DOHH2 (cell line): ENCODE results near the gene SLC9A1.

Source experiments
- H3F3A ChIP-seq: fragments of 200-600 bp; sonication (generic), shearing (Covaris generic); 2 replicates; pipeline ENCODE4 v1.6.0; 2016; ENCODE audit warnings: antibody characterized with exemption, mild to moderate bottlenecking; ENCODE audit not compliant: control insufficient read depth, insufficient read depth
- H3K27ac ChIP-seq: fragments of 200-600 bp; sonication (generic); 2 replicates; pipeline ENCODE4 v1.5.1; 2014; ENCODE audit warnings: low read depth, mild to moderate bottlenecking, low read length, moderate library complexity
- H3K27me3 ChIP-seq: fragments of 200-600 bp; sonication (generic); 2 replicates; pipeline ENCODE4 v1.6.1; 2014; ENCODE audit warnings: mild to moderate bottlenecking, low read length, mixed read lengths; ENCODE audit not compliant: control insufficient read depth
- H3K36me3 ChIP-seq: fragments of 200-600 bp; sonication (generic); 2 replicates; pipeline ENCODE4 v1.6.1; 2014; ENCODE audit warnings: mild to moderate bottlenecking, low read length, moderate library complexity, mixed read lengths; ENCODE audit not compliant: control insufficient read depth
- H3K4me1 ChIP-seq: fragments of 200-600 bp; sonication (generic); 2 replicates; pipeline ENCODE4 v1.6.1; 2014; ENCODE audit warnings: mild to moderate bottlenecking, low read length, mixed read lengths; ENCODE audit not compliant: control insufficient read depth
- H3K4me2 ChIP-seq: fragments of 200-600 bp; sonication (generic); 2 replicates; pipeline ENCODE4 v1.6.0; 2014; ENCODE audit warnings: mild to moderate bottlenecking, low read length, moderate library complexity
- H3K4me3 ChIP-seq: fragments of 200-600 bp; sonication (generic); 2 replicates; pipeline ENCODE4 v1.5.1; 2014; ENCODE audit warnings: mild to moderate bottlenecking, low read length, mixed read lengths
- H3K79me2 ChIP-seq: fragments of 200-600 bp; sonication (generic); 2 replicates; pipeline ENCODE4 v1.6.1; 2014; ENCODE audit warnings: mild to moderate bottlenecking, low read length, mixed read lengths; ENCODE audit not compliant: control insufficient read depth
- H3K9me2 ChIP-seq: fragments of 200-600 bp; sonication (generic); replicated peaks from 2 replicates; pipeline ENCODE4 v1.6.1; 2014; ENCODE audit warnings: mild to moderate bottlenecking, low read length, mixed read lengths; ENCODE audit not compliant: control insufficient read depth
- H3K9me3 ChIP-seq: fragments of 200-600 bp; sonication (generic); 2 replicates; pipeline ENCODE4 v1.6.1; 2014; ENCODE audit warnings: antibody characterized with exemption, low read length, mixed read lengths; ENCODE audit not compliant: control insufficient read depth, insufficient read depth
- H4K20me1 ChIP-seq: fragments of 200-600 bp; sonication (generic); 2 replicates; pipeline ENCODE4 v1.6.0; 2014; ENCODE audit warnings: low read depth, mild to moderate bottlenecking, antibody characterized with exemption, low read length, moderate library complexity; ENCODE audit not compliant: control insufficient read depth, insufficient read depth
- CTCF ChIP-seq: fragments of 200-600 bp; sonication (generic); IDR thresholded peaks from one replicate; pipeline ENCODE4 v1.5.1; 2014; ENCODE audit warnings: antibody characterized with exemption, mild to moderate bottlenecking, low read depth, low read length; ENCODE audit not compliant: poor library complexity, severe bottlenecking
- EZH2phosphoT487 ChIP-seq: fragments of 200-600 bp; sonication (generic); IDR thresholded peaks from 2 replicates; pipeline ENCODE4 v1.6.1; 2017; ENCODE audit warnings: borderline replicate concordance, mild to moderate bottlenecking, antibody characterized with exemption, low read length, moderate library complexity, mixed read lengths

The SLC9A1 gene

GRCh38 chr1:27068922-27069321 lies 86.0 kb downstream of the SLC9A1 start:
- Histone ChIP-seq H3K4me1 (no peaks in the 10 kb centered on the region), H3K4me3 (no peak overlapping the region), H4K20me1 (no peaks in the 10 kb centered on the region), H3K9me2 (no peaks in the 10 kb centered on the region), H3K79me2 (no peaks in the 10 kb centered on the region), H3K27me3 (no peaks in the 10 kb centered on the region), H3K9me3 (no peaks in the 10 kb centered on the region), H3K4me2 (no peak overlapping the region), H3F3A (no peaks in the 10 kb centered on the region), H3K27ac (no peak overlapping the region), H3K36me3 (no peaks in the 10 kb centered on the region)
- no peak for TF ChIP-seq EZH2phosphoT487
- TF ChIP-seq CTCF = no peak

GRCh38 chr1:27065999-27066630 lies 88.8 kb downstream of the SLC9A1 start:
- Histone ChIP-seq H3K4me2 (no peak overlapping the region), H3F3A (no peaks in the 10 kb centered on the region), H4K20me1 (no peaks in the 10 kb centered on the region), H3K79me2 (no peaks in the 10 kb centered on the region), H3K9me3 (no peaks in the 10 kb centered on the region), H3K9me2 (no peaks in the 10 kb centered on the region), H3K27me3 (no peaks in the 10 kb centered on the region), H3K4me3 (no peak overlapping the region), H3K36me3 (no peaks in the 10 kb centered on the region), H3K27ac (no peak overlapping the region), H3K4me1 (no peaks in the 10 kb centered on the region)
- TF ChIP-seq CTCF (no peak), EZH2phosphoT487 (no peak)

- Histone ChIP-seq H3K4me3 (no peak overlapping the region), H3K36me3 (no peaks in the 10 kb centered on the region), H3F3A (no peaks in the 10 kb centered on the region), H3K27ac (no peak overlapping the region), H3K9me3 (no peaks in the 10 kb centered on the region), H3K79me2 (no peaks in the 10 kb centered on the region), H3K27me3 (peaks cover 14% of the 10 kb centered on the region), H3K4me2 (no peak overlapping the region), H4K20me1 (no peaks in the 10 kb centered on the region), H3K9me2 (no peaks in the 10 kb centered on the region), H3K4me1 (no peaks in the 10 kb centered on the region)
- TF ChIP-seq EZH2phosphoT487 = no peak
- no peak for TF ChIP-seq CTCF
Observed at GRCh38 chr1:27060891-27061290, 94.0 kb downstream of the SLC9A1 start.
